ENCODE results near the gene ING3. TPM values are rescaled to one million over a fixed set of nuclear protein-coding genes. Genes with fewer than 3 reads are reported as not detected.

ING3 gene
- total and polyA plus RNA-seq, 3 experiments from 2014 or later: 24.4 to 31.6 (median 30.7) TPM

GRCh38 chr7:121023194-121023593, 72.6 kb downstream of the ING3 start:
- Mint-ChIP-seq H3K4me1 (peaks cover 0 to 8% (median 0%) of the 10 kb centered on the region in 3 donors), H3K36me3 (no peaks in the 10 kb centered on the region), H3K4me3 (no peak overlapping the region), H3K9me3 (no peaks in the 10 kb centered on the region), H3K27ac (no peak overlapping the region), H3K27me3 (peaks cover 8 to 22% of the 10 kb centered on the region in 2 donors)
- ChIA-PET POLR2A (no interaction called here), CTCF (no interaction called here)
- H3K9me3 ChIP-seq (ENCODE audit: low read length): no peaks in the 10 kb centered on the region
- H3K27ac ChIP-seq (ENCODE audit: low read depth, low read length): no peak overlapping the region
- no peak overlapping the region for H3K4me3 ChIP-seq (ENCODE audit: low read length)
- H3K4me1 ChIP-seq (ENCODE audit: insufficient read depth, low read length): no peaks in the 10 kb centered on the region
- H3K36me3 ChIP-seq (ENCODE audit: insufficient read depth, low read length): no peaks in the 10 kb centered on the region
- DNase-seq: no peak
- H3K27me3 ChIP-seq (ENCODE audit: insufficient read depth, low read length, poor library complexity, severe bottlenecking): no peaks in the 10 kb centered on the region

- POLR2A ChIA-PET: no interaction called here
- H3K27me3 ChIP-seq (ENCODE audit: insufficient read depth, low read length, poor library complexity, severe bottlenecking): no peaks in the 10 kb centered on the region
- Mint-ChIP-seq H3K4me3 (no peak overlapping the region), H3K4me1 (peaks cover 0 to 8% (median 0%) of the 10 kb centered on the region in 3 donors), H3K36me3 (no peaks in the 10 kb centered on the region), H3K27me3 (peaks cover 8 to 25% of the 10 kb centered on the region in 2 donors), H3K9me3 (no peaks in the 10 kb centered on the region), H3K27ac (no peak overlapping the region)
- H3K4me1 ChIP-seq (ENCODE audit: insufficient read depth, low read length): no peaks in the 10 kb centered on the region
- DNase-seq: no peak
- CTCF ChIA-PET: no interaction called here
- H3K36me3 ChIP-seq (ENCODE audit: insufficient read depth, low read length): no peaks in the 10 kb centered on the region
- no peak overlapping the region for H3K4me3 ChIP-seq (ENCODE audit: low read length)
- no peaks in the 10 kb centered on the region for H3K9me3 ChIP-seq (ENCODE audit: low read length)
- no peak overlapping the region for H3K27ac ChIP-seq (ENCODE audit: low read depth, low read length)
These were observed 73.3 kb downstream of the ING3 start for GRCh38 chr7:121023683-121024511.

- POLR2A ChIA-PET: no interaction called here
- Histone ChIP-seq H3K4me1 (ENCODE audit: insufficient read depth, low read length) (no peaks in the 10 kb centered on the region), H3K4me3 (ENCODE audit: low read length) (no peak overlapping the region), H3K9me3 (ENCODE audit: low read length) (no peaks in the 10 kb centered on the region), H3K36me3 (ENCODE audit: insufficient read depth, low read length) (no peaks in the 10 kb centered on the region), H3K27me3 (ENCODE audit: insufficient read depth, low read length, poor library complexity, severe bottlenecking) (no peaks in the 10 kb centered on the region), H3K27ac (ENCODE audit: low read depth, low read length) (peak overlapping the region; percentile 41)
- no peak for DNase-seq
- no peak overlapping the region for H3K4me3 Mint-ChIP-seq
- H3K9me3 Mint-ChIP-seq: no peaks in the 10 kb centered on the region
- H3K27ac Mint-ChIP-seq: no peak overlapping the region
- CTCF ChIA-PET: no interaction called here
- peaks cover 0 to 8% (median 0%) of the 10 kb centered on the region in 3 donors for H3K4me1 Mint-ChIP-seq
- H3K36me3 Mint-ChIP-seq: no peaks in the 10 kb centered on the region
- H3K27me3 Mint-ChIP-seq: peaks cover 8 to 30% of the 10 kb centered on the region in 2 donors
These were observed 74.0 kb downstream of the ING3 start for GRCh38 chr7:121024611-121025010.

- Histone ChIP-seq H3K27me3 (ENCODE audit: insufficient read depth, low read length, poor library complexity, severe bottlenecking) (no peaks in the 10 kb centered on the region), H3K4me3 (ENCODE audit: low read length) (no peak overlapping the region), H3K9me3 (ENCODE audit: low read length) (no peaks in the 10 kb centered on the region), H3K27ac (ENCODE audit: low read depth, low read length) (no peak overlapping the region), H3K4me1 (ENCODE audit: insufficient read depth, low read length) (no peaks in the 10 kb centered on the region), H3K36me3 (ENCODE audit: insufficient read depth, low read length) (no peaks in the 10 kb centered on the region)
- Mint-ChIP-seq H3K4me3 (no peak overlapping the region), H3K4me1 (peaks cover 0 to 8% (median 0%) of the 10 kb centered on the region in 3 donors), H3K9me3 (no peaks in the 10 kb centered on the region), H3K27ac (no peak overlapping the region), H3K36me3 (no peaks in the 10 kb centered on the region), H3K27me3 (peaks cover 8 to 33% of the 10 kb centered on the region in 2 donors)
- CTCF ChIA-PET: no interaction called here
- DNase-seq: no peak
- POLR2A ChIA-PET: no interaction called here
These were observed 75.6 kb downstream of the ING3 start for GRCh38 chr7:121026159-121026558.

GRCh38 chr7:121026577-121027111, 76.1 kb downstream of the ING3 start:
- Mint-ChIP-seq H3K27ac (no peak overlapping the region), H3K9me3 (no peaks in the 10 kb centered on the region), H3K27me3 (peaks cover 8 to 33% of the 10 kb centered on the region in 2 donors), H3K4me3 (no peak overlapping the region), H3K4me1 (peaks cover 0 to 8% (median 0%) of the 10 kb centered on the region in 3 donors), H3K36me3 (no peaks in the 10 kb centered on the region)
- ChIA-PET POLR2A (no interaction called here), CTCF (no interaction called here)
- Histone ChIP-seq H3K27ac (ENCODE audit: low read depth, low read length) (no peak overlapping the region), H3K4me1 (ENCODE audit: insufficient read depth, low read length) (no peaks in the 10 kb centered on the region), H3K36me3 (ENCODE audit: insufficient read depth, low read length) (no peaks in the 10 kb centered on the region), H3K9me3 (ENCODE audit: low read length) (no peaks in the 10 kb centered on the region), H3K4me3 (ENCODE audit: low read length) (no peak overlapping the region), H3K27me3 (ENCODE audit: insufficient read depth, low read length, poor library complexity, severe bottlenecking) (no peaks in the 10 kb centered on the region)
- no peak for DNase-seq

Other genes starting within 250 kb of the ING3 start
- gene TSPAN12, start 92.6 kb upstream of the ING3 start, total RNA-seq: not detected
- not detected for gene TSPAN12, start 92.6 kb upstream of the ING3 start, polyA plus RNA-seq
- under 1 TPM; 0.09 to 0.27 TPM for gene CPED1, start 37.9 kb downstream of the ING3 start, total RNA-seq
- gene CPED1, start 37.9 kb downstream of the ING3 start, polyA plus RNA-seq: not detected